Endodermal cell (in vitro differentiated cells): ENCODE results near the gene GPR63. TPM values are rescaled to one million over a fixed set of nuclear protein-coding genes. Genes with fewer than 3 reads are reported as not detected.

Experiments
- DNase-seq: peaks from one replicate; pipeline ENCODE4 v3.0.0-alpha.2; 2017
- H3K27ac ChIP-seq: 2 replicates; pipeline ENCODE4 v1.5.1; 2013; ENCODE audit warnings: mild to moderate bottlenecking, low read depth, low read length, moderate library complexity
- H3K27me3 ChIP-seq: 2 replicates; pipeline ENCODE4 v1.6.1; 2013; ENCODE audit warnings: mild to moderate bottlenecking, low read length, moderate library complexity; ENCODE audit not compliant: insufficient read depth, control insufficient read depth, poor library complexity, severe bottlenecking
- H3K36me3 ChIP-seq: 2 replicates; pipeline ENCODE4 v1.7.0; 2013; ENCODE audit warnings: mild to moderate bottlenecking, low read length, moderate library complexity; ENCODE audit not compliant: control insufficient read depth, insufficient read depth
- H3K4me1 ChIP-seq: one replicate; pipeline ENCODE4 v1.7.0; 2013; ENCODE audit warnings: low read length; ENCODE audit not compliant: control insufficient read depth, insufficient read depth
- H3K4me3 ChIP-seq: 2 replicates; pipeline ENCODE4 v1.5.1; 2013; ENCODE audit warnings: mild to moderate bottlenecking, low read length, moderate library complexity
- H3K9ac ChIP-seq: 2 replicates; pipeline ENCODE4 v1.6.1; 2013; ENCODE audit warnings: mild to moderate bottlenecking, low read length, moderate library complexity; ENCODE audit not compliant: poor library complexity, severe bottlenecking; ENCODE audit errors: extremely low read depth
- H3K9me3 ChIP-seq: 2 replicates; pipeline ENCODE4 v1.6.1; 2013; ENCODE audit warnings: mild to moderate bottlenecking, low read length, moderate library complexity; ENCODE audit not compliant: control insufficient read depth
- H3K27ac Mint-ChIP-seq: 2 replicates; pipeline ENCODE4 v1.8.0; 2020; ENCODE audit warnings: mixed read lengths
- H3K27me3 Mint-ChIP-seq: 2 replicates; pipeline ENCODE4 v1.8.0; 2021; ENCODE audit warnings: mild to moderate bottlenecking, mixed read lengths; ENCODE audit not compliant: insufficient read depth
- H3K36me3 Mint-ChIP-seq: 2 replicates; pipeline ENCODE4 v1.8.0; 2020; ENCODE audit warnings: low read depth, mixed read lengths
- H3K4me1 Mint-ChIP-seq: 2 replicates; pipeline ENCODE4 v1.8.0; 2020; ENCODE audit warnings: mixed read lengths
- H3K4me3 Mint-ChIP-seq: 2 replicates; pipeline ENCODE4 v1.8.0; 2020; ENCODE audit warnings: mild to moderate bottlenecking, moderate library complexity, mixed read lengths
- H3K9me3 Mint-ChIP-seq: 2 replicates; pipeline ENCODE4 v1.8.0; 2020; ENCODE audit warnings: mild to moderate bottlenecking, mixed read lengths
- CTCF ChIP-seq: fragments of 200-600 bp; sonication (generic); conservative IDR thresholded peaks from 2 replicates; pipeline ENCODE4 v1.5.0; 2021; ENCODE audit warnings: antibody characterized with exemption, mild to moderate bottlenecking
- WGBS, 2 experiments: methylation state at CpG; one replicate each; pipeline versions ENCODE4 v1.1.5 to v1.1.7; 2013; ENCODE audit warnings: missing lambda C conversion rate in 2 of 2, mixed read lengths in 1 of 2; ENCODE audit not compliant: insufficient coverage in 1 of 2, insufficient read length in 1 of 2; 5-methylcytosine and 5-hydroxymethylcytosine counted together
- total RNA-seq, 2 donors: library from RNA; stranded (reverse); fragmentation: NEBNext Ultra II Directional in 1 of 2; extraction: Animal tissue kit (Norgen Biotek cat#: 25700) in 1 of 2; gene quantifications; 2 replicates in 1 of 2; 3 replicates in 1 of 2; pipeline ENCODE4 v1.2.1, GENCODE V29; 2021

GPR63 gene
- total RNA-seq, 2 donors from 2014 or later: 4.8 to 8.5 TPM

- Histone ChIP-seq H3K9ac (no peak overlapping the region), H3K27me3 (no peaks in the 10 kb centered on the region)
- no peaks in the 10 kb centered on the region for H3K27me3 Mint-ChIP-seq
Measured at GRCh38 chr6:96777113-96777512, 60.2 kb downstream of the GPR63 start.

GRCh38 chr6:96775727-96776400, 61.4 kb downstream of the GPR63 start:
- WGBS, 2 experiments: 74% methylated on average over 2 of the region's 2 CpGs; no CpG with 5 or more reads in 1 of the 2 experiments
- H3K27me3 Mint-ChIP-seq: no peaks in the 10 kb centered on the region

More at GRCh38 chr6:96777113-96777512, 60.2 kb downstream of the GPR63 start:
- Mint-ChIP-seq H3K9me3 (peaks cover 1% of the 10 kb centered on the region), H3K27ac (peak overlapping the region; percentile 26), H3K4me3 (no peak overlapping the region), H3K4me1 (peaks cover 3% of the 10 kb centered on the region), H3K36me3 (no peaks in the 10 kb centered on the region)
- Histone ChIP-seq H3K4me1 (no peaks in the 10 kb centered on the region), H3K27ac (no peak overlapping the region), H3K36me3 (no peaks in the 10 kb centered on the region), H3K4me3 (no peak overlapping the region), H3K9me3 (no peaks in the 10 kb centered on the region)
- 90 to 92% methylated on average over 3 to 4 of the region's 4 CpGs for WGBS, 2 experiments
- no peak for TF ChIP-seq CTCF
- DNase-seq: no peak

GRCh38 chr6:96766769-96767168, 70.5 kb downstream of the GPR63 start:
- Mint-ChIP-seq H3K9me3 (peaks cover 6% of the 10 kb centered on the region), H3K27ac (no peak overlapping the region), H3K4me1 (no peaks in the 10 kb centered on the region), H3K4me3 (no peak overlapping the region), H3K36me3 (no peaks in the 10 kb centered on the region), H3K27me3 (peaks cover 2% of the 10 kb centered on the region)
- no peak overlapping the region for H3K9ac ChIP-seq
- no peak overlapping the region for H3K4me3 ChIP-seq
- no peaks in the 10 kb centered on the region for H3K27me3 ChIP-seq
- H3K27ac ChIP-seq: no peak overlapping the region
- no peak for TF ChIP-seq CTCF
- H3K4me1 ChIP-seq: no peaks in the 10 kb centered on the region
- H3K36me3 ChIP-seq: no peaks in the 10 kb centered on the region
- no peak for DNase-seq
- H3K9me3 ChIP-seq: no peaks in the 10 kb centered on the region

More at GRCh38 chr6:96775727-96776400, 61.4 kb downstream of the GPR63 start:
- H3K4me3 Mint-ChIP-seq: no peak overlapping the region
- H3K36me3 ChIP-seq: no peaks in the 10 kb centered on the region
- no peak overlapping the region for H3K4me3 ChIP-seq
- TF ChIP-seq CTCF: no peak
- no peak for DNase-seq
- no peak overlapping the region for H3K9ac ChIP-seq
- no peaks in the 10 kb centered on the region for H3K4me1 ChIP-seq
- no peaks in the 10 kb centered on the region for H3K4me1 Mint-ChIP-seq
- H3K36me3 Mint-ChIP-seq: no peaks in the 10 kb centered on the region
- H3K27ac ChIP-seq: no peak overlapping the region
- no peaks in the 10 kb centered on the region for H3K27me3 ChIP-seq
- H3K27ac Mint-ChIP-seq: no peak overlapping the region
- no peaks in the 10 kb centered on the region for H3K9me3 ChIP-seq
- peaks cover 1% of the 10 kb centered on the region for H3K9me3 Mint-ChIP-seq
